DOHH2 (cell line): Measurements from ENCODE around the gene HAGHL.

ENCODE experiments used
- H3F3A ChIP-seq: fragments of 200-600 bp; sonication (generic), shearing (Covaris generic); 2 replicates; pipeline ENCODE4 v1.6.0; 2016; ENCODE audit warnings: antibody characterized with exemption, mild to moderate bottlenecking; ENCODE audit not compliant: control insufficient read depth, insufficient read depth
- H3K27ac ChIP-seq: fragments of 200-600 bp; sonication (generic); 2 replicates; pipeline ENCODE4 v1.5.1; 2014; ENCODE audit warnings: low read depth, mild to moderate bottlenecking, low read length, moderate library complexity
- H3K27me3 ChIP-seq: fragments of 200-600 bp; sonication (generic); 2 replicates; pipeline ENCODE4 v1.6.1; 2014; ENCODE audit warnings: mild to moderate bottlenecking, low read length, mixed read lengths; ENCODE audit not compliant: control insufficient read depth
- H3K36me3 ChIP-seq: fragments of 200-600 bp; sonication (generic); 2 replicates; pipeline ENCODE4 v1.6.1; 2014; ENCODE audit warnings: mild to moderate bottlenecking, low read length, moderate library complexity, mixed read lengths; ENCODE audit not compliant: control insufficient read depth
- H3K4me1 ChIP-seq: fragments of 200-600 bp; sonication (generic); 2 replicates; pipeline ENCODE4 v1.6.1; 2014; ENCODE audit warnings: mild to moderate bottlenecking, low read length, mixed read lengths; ENCODE audit not compliant: control insufficient read depth
- H3K4me2 ChIP-seq: fragments of 200-600 bp; sonication (generic); 2 replicates; pipeline ENCODE4 v1.6.0; 2014; ENCODE audit warnings: mild to moderate bottlenecking, low read length, moderate library complexity
- H3K4me3 ChIP-seq: fragments of 200-600 bp; sonication (generic); 2 replicates; pipeline ENCODE4 v1.5.1; 2014; ENCODE audit warnings: mild to moderate bottlenecking, low read length, mixed read lengths
- H3K79me2 ChIP-seq: fragments of 200-600 bp; sonication (generic); 2 replicates; pipeline ENCODE4 v1.6.1; 2014; ENCODE audit warnings: mild to moderate bottlenecking, low read length, mixed read lengths; ENCODE audit not compliant: control insufficient read depth
- H3K9me2 ChIP-seq: fragments of 200-600 bp; sonication (generic); replicated peaks from 2 replicates; pipeline ENCODE4 v1.6.1; 2014; ENCODE audit warnings: mild to moderate bottlenecking, low read length, mixed read lengths; ENCODE audit not compliant: control insufficient read depth
- H3K9me3 ChIP-seq: fragments of 200-600 bp; sonication (generic); 2 replicates; pipeline ENCODE4 v1.6.1; 2014; ENCODE audit warnings: antibody characterized with exemption, low read length, mixed read lengths; ENCODE audit not compliant: control insufficient read depth, insufficient read depth
- H4K20me1 ChIP-seq: fragments of 200-600 bp; sonication (generic); 2 replicates; pipeline ENCODE4 v1.6.0; 2014; ENCODE audit warnings: low read depth, mild to moderate bottlenecking, antibody characterized with exemption, low read length, moderate library complexity; ENCODE audit not compliant: control insufficient read depth, insufficient read depth
- CTCF ChIP-seq: fragments of 200-600 bp; sonication (generic); IDR thresholded peaks from one replicate; pipeline ENCODE4 v1.5.1; 2014; ENCODE audit warnings: antibody characterized with exemption, mild to moderate bottlenecking, low read depth, low read length; ENCODE audit not compliant: poor library complexity, severe bottlenecking
- EZH2phosphoT487 ChIP-seq: fragments of 200-600 bp; sonication (generic); IDR thresholded peaks from 2 replicates; pipeline ENCODE4 v1.6.1; 2017; ENCODE audit warnings: borderline replicate concordance, mild to moderate bottlenecking, antibody characterized with exemption, low read length, moderate library complexity, mixed read lengths

The HAGHL gene

GRCh38 chr16:778447-778846, 51.5 kb downstream of the HAGHL start:
- Histone ChIP-seq H3K9me3 (no peaks in the 10 kb centered on the region), H3K27me3 (peaks cover 13% of the 10 kb centered on the region), H3F3A (no peaks in the 10 kb centered on the region), H4K20me1 (0 out of 2 replicates have a peak, but pooled peaks cover 3% of the 10 kb centered on the region), H3K4me1 (no peaks in the 10 kb centered on the region), H3K4me3 (no peak overlapping the region), H3K79me2 (no peaks in the 10 kb centered on the region), H3K27ac (no peak overlapping the region), H3K9me2 (no peaks in the 10 kb centered on the region), H3K36me3 (no peaks in the 10 kb centered on the region), H3K4me2 (no peak overlapping the region)
- TF ChIP-seq CTCF (no peak), EZH2phosphoT487 (no peak)

GRCh38 chr16:778909-779527, 52.1 kb downstream of the HAGHL start:
- Histone ChIP-seq H3K79me2 (no peaks in the 10 kb centered on the region), H3K4me1 (no peaks in the 10 kb centered on the region), H3K36me3 (no peaks in the 10 kb centered on the region), H3K9me2 (no peaks in the 10 kb centered on the region), H3K27me3 (peaks cover 13% of the 10 kb centered on the region), H3F3A (no peaks in the 10 kb centered on the region), H3K4me3 (no peak overlapping the region), H3K4me2 (no peak overlapping the region), H4K20me1 (0 out of 2 replicates have a peak, but pooled peaks cover 3% of the 10 kb centered on the region), H3K9me3 (no peaks in the 10 kb centered on the region), H3K27ac (no peak overlapping the region)
- TF ChIP-seq EZH2phosphoT487 (no peak), CTCF (no peak)
